CD4-positive, alpha-beta T cell treated with Interleukin-12 subunit alpha and Interleukin-12 subunit beta, for 1 hour (primary cell): ENCODE results near the gene INSYN1.
"Not testable (repeated sequence)": the region's sequence is repeated elsewhere in the genome, so short reads cannot be mapped to it uniquely, and the experiment has no call there.

Experiments used
- DNase-seq: peaks from one replicate; pipeline ENCODE4 v3.0.0-alpha.2; 2020

The INSYN1 gene

GRCh38 chr15:73748730-73749129 lies 4.4 kb downstream of the INSYN1 start:
- no peak for DNase-seq

GRCh38 chr15:73747847-73748590 lies 5.1 kb downstream of the INSYN1 start:
- DNase-seq, result no peak

- DNase-seq, result no peak
Measured at GRCh38 chr15:73746883-73747282, 6.3 kb downstream of the INSYN1 start.

- no peak for DNase-seq
Measured at GRCh38 chr15:73746261-73746660, 6.9 kb downstream of the INSYN1 start.

- DNase-seq, result no peak
Measured at GRCh38 chr15:73745073-73745472, 8.1 kb downstream of the INSYN1 start.

GRCh38 chr15:73744293-73744692 lies 8.9 kb downstream of the INSYN1 start:
- DNase-seq, result no peak

- DNase-seq, result no peak
Measured at GRCh38 chr15:73741321-73741836, 11.8 kb downstream of the INSYN1 start.

GRCh38 chr15:73740152-73741048 lies 12.8 kb downstream of the INSYN1 start:
- DNase-seq, result no peak

GRCh38 chr15:73737535-73737934 lies 15.6 kb downstream of the INSYN1 start:
- no peak for DNase-seq

- no peak for DNase-seq
Measured at GRCh38 chr15:73732930-73733329, 20.2 kb downstream of the INSYN1 start.

- DNase-seq, result not testable (repeated sequence)
Measured at GRCh38 chr15:73732051-73732450, 21.1 kb downstream of the INSYN1 start.

GRCh38 chr15:73727330-73727976 lies 25.7 kb downstream of the INSYN1 start:
- no peak for DNase-seq

- no peak for DNase-seq
Measured at GRCh38 chr15:73724212-73724611, 28.9 kb downstream of the INSYN1 start.

GRCh38 chr15:73723191-73723590 lies 30.0 kb downstream of the INSYN1 start:
- no peak for DNase-seq

- DNase-seq, result no peak
Measured at GRCh38 chr15:73722425-73722824, 30.7 kb downstream of the INSYN1 start.

- no peak for DNase-seq
Measured at GRCh38 chr15:73718694-73719093, 34.5 kb downstream of the INSYN1 start.

- DNase-seq, result no peak
Measured at GRCh38 chr15:73717802-73718201, 35.3 kb downstream of the INSYN1 start.

GRCh38 chr15:73717206-73717605 lies 35.9 kb downstream of the INSYN1 start:
- no peak for DNase-seq

- no peak for DNase-seq
Measured at GRCh38 chr15:73716417-73716816, 36.7 kb downstream of the INSYN1 start.

GRCh38 chr15:73715417-73715816 lies 37.7 kb downstream of the INSYN1 start:
- DNase-seq, result no peak

GRCh38 chr15:73714695-73715301 lies 38.4 kb downstream of the INSYN1 start:
- no peak for DNase-seq

GRCh38 chr15:73712107-73712506 lies 41.0 kb downstream of the INSYN1 start:
- no peak for DNase-seq

GRCh38 chr15:73711526-73711925 lies 41.6 kb downstream of the INSYN1 start:
- no peak for DNase-seq
